KBM-7 (cell line): Measurements from ENCODE around the gene ODF4.

Source experiments
- DNase-seq: peaks from one replicate; pipeline ENCODE4 v3.0.0-alpha.2; 2015
- in situ Hi-C: fragments of 300-500 bp; cut with MboI; formaldehyde crosslinking; loops from 2 replicates; pipeline ENCODE4 v1.14.3; 2020; ENCODE audit warnings: low sequenced_read_pairs, low pct_unique_long_range_greater_than_20kb, mixed read lengths

The ODF4 gene

GRCh38 chr17:8339540-8339939 is at the start of gene ODF4:
Gene ODF4 (plus strand): TSS chr17:8339840. CDS start chr17:8340052, 212 bp downstream.
- in situ Hi-C loops: no loop called here
- DNase-seq: no peak

- in situ Hi-C loops: no loop called here
- DNase-seq: no peak
Observed at GRCh38 chr17:8290043-8290442, 49.6 kb upstream of the ODF4 start.

- DNase-seq: no peak
- in situ Hi-C loops: no loop called here
Observed at GRCh38 chr17:8292639-8293395, 46.8 kb upstream of the ODF4 start.

GRCh38 chr17:8294361-8294760 is 45.3 kb upstream of the ODF4 start:
- DNase-seq: no peak
- in situ Hi-C loops: no loop called here

- in situ Hi-C loops: no loop called here
- DNase-seq: no peak
Observed at GRCh38 chr17:8294814-8295316, 44.8 kb upstream of the ODF4 start.

- DNase-seq: no peak
- in situ Hi-C loops: no loop called here
Observed at GRCh38 chr17:8300226-8300625, 39.4 kb upstream of the ODF4 start.

GRCh38 chr17:8300627-8301242 is 38.9 kb upstream of the ODF4 start:
- in situ Hi-C loops: no loop called here
- peak; percentile 73 for DNase-seq

- no peak for DNase-seq
- in situ Hi-C loops: no loop called here
Observed at GRCh38 chr17:8310601-8311123, 29.0 kb upstream of the ODF4 start.

GRCh38 chr17:8311131-8311790 is 28.4 kb upstream of the ODF4 start:
- no peak for DNase-seq
- in situ Hi-C loops: no loop called here

- no peak for DNase-seq
Observed at GRCh38 chr17:8312251-8312650, 27.4 kb upstream of the ODF4 start.

GRCh38 chr17:8312726-8313600 is 26.7 kb upstream of the ODF4 start:
- no peak for DNase-seq

More at GRCh38 chr17:8312251-8312650, 27.4 kb upstream of the ODF4 start:
- in situ Hi-C loops: no loop called here

GRCh38 chr17:8314797-8315763 is 24.6 kb upstream of the ODF4 start:
- in situ Hi-C loops: no loop called here
- DNase-seq: no peak

More at GRCh38 chr17:8312726-8313600, 26.7 kb upstream of the ODF4 start:
- in situ Hi-C loops: no loop called here

- DNase-seq: no peak
- in situ Hi-C loops: no loop called here
Observed at GRCh38 chr17:8315764-8316217, 23.8 kb upstream of the ODF4 start.

GRCh38 chr17:8318010-8318935 is 21.4 kb upstream of the ODF4 start:
- DNase-seq: no peak
- in situ Hi-C loops: no loop called here

- in situ Hi-C loops: no loop called here
- DNase-seq: no peak
Observed at GRCh38 chr17:8320262-8320661, 19.4 kb upstream of the ODF4 start.

- in situ Hi-C loops: no loop called here
- peak; percentile 19 for DNase-seq
Observed at GRCh38 chr17:8320990-8321389, 18.6 kb upstream of the ODF4 start.

GRCh38 chr17:8322061-8322460 is 17.6 kb upstream of the ODF4 start:
- in situ Hi-C loops: no loop called here
- no peak for DNase-seq
